ENCODE measurements around the gene SPAG16.
"Not testable (repeated sequence)": the region's sequence is repeated elsewhere in the genome, so short reads cannot be mapped to it uniquely, and the experiment has no call there.

SPAG16 gene

GRCh38 chr2:214019973-214020345, 735.7 kb downstream of the SPAG16 start:
- DNase-seq: no peak

GRCh38 chr2:214029190-214029589, 744.9 kb downstream of the SPAG16 start:
- DNase-seq: no peak

- no peak for DNase-seq
Measured at GRCh38 chr2:214031566-214031965, 747.3 kb downstream of the SPAG16 start.

DNA sequence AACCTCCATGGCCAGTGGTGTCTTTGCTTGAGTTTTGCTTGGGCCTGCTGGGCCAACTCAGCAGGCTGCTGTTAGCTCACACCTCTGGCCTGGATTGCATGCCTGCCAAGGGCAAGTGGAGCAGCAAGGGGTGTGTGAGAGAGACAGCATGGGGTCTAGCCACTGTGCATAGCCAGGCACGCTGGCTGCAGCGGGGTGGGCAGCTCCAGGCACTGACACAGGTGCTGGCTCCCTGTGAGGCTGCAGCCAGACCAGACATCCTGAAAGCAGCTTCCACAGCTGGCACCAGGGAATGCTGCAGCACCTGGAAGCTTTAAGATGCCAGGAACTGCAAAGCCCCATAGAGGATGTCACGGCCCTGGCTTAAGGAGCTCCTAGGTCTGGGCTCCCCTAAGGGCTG, 750.2 kb downstream of the SPAG16 start:
- no peak for DNase-seq

DNA sequence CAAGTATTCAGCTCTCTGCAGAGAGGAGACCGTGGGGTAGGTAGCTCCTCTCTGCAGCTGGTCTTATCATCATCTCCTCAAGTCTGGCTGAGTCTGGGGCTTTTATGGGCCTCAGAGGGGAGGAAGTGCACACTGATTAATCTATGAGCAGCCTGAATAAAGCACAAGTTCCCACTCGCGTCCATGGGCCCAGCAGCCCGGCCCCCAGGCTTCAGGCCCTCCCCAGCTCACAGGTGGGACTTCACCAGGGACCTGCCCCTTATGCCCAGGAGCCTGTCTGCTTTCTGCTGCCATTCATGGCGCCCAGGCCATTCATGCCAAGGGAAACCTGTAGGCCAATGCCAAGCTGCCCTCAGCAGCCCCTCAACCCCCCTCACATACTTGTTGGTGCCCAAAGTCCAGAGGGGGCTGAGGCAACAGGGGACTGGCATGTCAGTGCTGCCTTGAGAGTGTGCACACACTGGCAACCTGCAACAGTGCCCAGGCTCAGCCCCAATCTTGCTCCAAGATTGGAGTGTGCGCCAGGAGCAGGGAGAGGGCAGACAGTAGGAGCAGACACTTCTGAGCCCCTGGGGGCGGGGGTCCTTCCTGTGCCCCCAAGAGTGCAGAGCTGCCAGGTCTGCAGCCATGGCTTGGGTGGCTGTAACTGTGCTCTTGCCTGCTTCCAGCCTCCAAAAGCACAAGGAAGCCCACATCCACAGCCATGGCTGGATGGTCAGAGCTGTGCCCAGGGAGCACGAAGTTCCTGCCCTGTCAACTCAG, 751.0 kb downstream of the SPAG16 start:
- no peak for DNase-seq

GRCh38 chr2:214035921-214036320, 751.7 kb downstream of the SPAG16 start:
- no peak for DNase-seq

DNA sequence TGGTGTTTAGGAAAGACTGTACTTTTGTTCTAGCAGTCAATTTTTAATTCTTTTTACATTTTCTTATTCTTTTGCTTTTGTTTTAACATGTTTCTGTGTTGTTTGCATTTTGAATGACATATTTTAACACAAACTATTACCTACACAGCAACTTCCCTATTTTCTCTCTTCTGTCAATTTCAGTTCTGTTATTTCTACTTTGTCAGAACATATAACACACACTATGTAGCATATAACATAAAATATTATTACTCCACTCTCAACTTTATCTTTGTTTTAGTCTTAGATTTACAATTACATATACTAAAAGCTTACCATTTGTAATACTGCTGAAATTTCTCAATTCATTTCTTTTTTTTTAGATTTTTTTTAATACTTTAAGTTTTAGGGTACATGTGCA, 753.9 kb downstream of the SPAG16 start:
- no peak for DNase-seq

GRCh38 chr2:214050731-214051130, 766.5 kb downstream of the SPAG16 start:
- DNase-seq: no peak

GRCh38 chr2:214051585-214051984, 767.3 kb downstream of the SPAG16 start:
- DNase-seq: no peak

- DNase-seq: no peak
Measured at GRCh38 chr2:214052235-214052634, 768.0 kb downstream of the SPAG16 start.

GRCh38 chr2:214057986-214058385, 773.7 kb downstream of the SPAG16 start:
- no peak for DNase-seq

DNA sequence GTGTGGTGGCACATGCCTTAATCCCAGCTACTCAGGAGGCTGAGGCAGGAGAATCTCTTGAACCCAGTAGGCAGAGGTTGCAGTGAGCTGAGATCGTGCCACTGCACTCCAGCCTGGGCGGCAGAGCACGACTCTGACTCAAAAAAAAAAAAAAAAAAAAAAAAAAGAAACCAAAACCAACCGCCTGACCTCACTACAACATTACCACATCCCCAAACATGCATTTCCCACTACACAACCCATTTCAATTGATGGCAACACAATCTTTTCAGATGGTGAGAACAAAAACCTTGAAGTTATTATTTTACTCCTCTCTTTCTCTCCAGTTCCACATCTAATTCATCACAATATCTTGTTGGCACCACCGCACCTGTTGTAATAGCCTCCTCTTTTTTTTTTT, 778.0 kb downstream of the SPAG16 start:
- not testable (repeated sequence) for DNase-seq

GRCh38 chr2:214064471-214064870, 780.2 kb downstream of the SPAG16 start:
- DNase-seq: no peak

- DNase-seq: no peak
Measured at GRCh38 chr2:214066862-214067261, 782.6 kb downstream of the SPAG16 start.

DNA sequence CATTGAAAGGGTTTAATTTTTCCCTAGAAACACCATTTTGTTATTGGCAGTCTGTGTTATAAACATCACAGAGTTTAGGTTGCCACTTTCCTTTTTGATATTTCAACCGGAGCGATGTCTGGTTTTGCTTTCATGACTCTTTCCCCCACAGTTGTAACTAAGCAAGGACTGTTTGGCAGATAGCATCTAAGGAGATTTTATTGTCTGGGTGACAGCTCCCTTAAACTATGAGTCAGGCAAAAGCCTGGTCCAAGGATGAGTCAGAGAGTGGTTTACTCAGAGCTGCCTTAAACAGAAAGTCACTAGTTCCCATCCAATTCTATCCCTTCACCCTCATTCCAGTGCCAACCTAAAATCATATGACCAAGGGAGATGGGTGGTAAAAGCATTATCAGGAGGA, 785.0 kb downstream of the SPAG16 start:
- DNase-seq: no peak

- no peak for DNase-seq
Measured at GRCh38 chr2:214075456-214075855, 791.2 kb downstream of the SPAG16 start.

GRCh38 chr2:214076527-214076926, 792.3 kb downstream of the SPAG16 start:
- no peak for DNase-seq

GRCh38 chr2:214077727-214078126, 793.5 kb downstream of the SPAG16 start:
- DNase-seq: no peak

DNA sequence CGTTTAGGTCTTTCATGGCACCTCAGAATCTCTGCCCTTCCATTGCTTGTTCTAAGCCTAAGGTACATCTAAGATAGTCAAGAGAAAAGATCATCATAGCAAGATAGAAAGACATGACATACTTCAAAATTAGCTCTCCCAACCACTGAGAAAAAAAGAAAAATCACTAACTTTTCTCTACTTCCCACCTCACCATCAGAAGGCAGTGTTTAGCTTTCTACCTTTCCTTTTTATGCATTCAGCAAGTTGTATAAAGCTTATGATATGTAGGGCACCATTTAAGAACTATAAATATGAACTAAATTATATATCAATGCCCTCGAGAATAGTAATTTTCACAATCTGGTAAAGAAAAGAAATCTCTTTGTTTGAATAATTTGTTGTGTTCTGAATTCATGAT, 794.8 kb downstream of the SPAG16 start:
- DNase-seq: no peak

- peak; percentile 81 for DNase-seq
Measured at GRCh38 chr2:214088536-214088935, 804.3 kb downstream of the SPAG16 start.

- peak; percentile 42 for DNase-seq
Measured at GRCh38 chr2:214096208-214096715, 812.0 kb downstream of the SPAG16 start.

DNA sequence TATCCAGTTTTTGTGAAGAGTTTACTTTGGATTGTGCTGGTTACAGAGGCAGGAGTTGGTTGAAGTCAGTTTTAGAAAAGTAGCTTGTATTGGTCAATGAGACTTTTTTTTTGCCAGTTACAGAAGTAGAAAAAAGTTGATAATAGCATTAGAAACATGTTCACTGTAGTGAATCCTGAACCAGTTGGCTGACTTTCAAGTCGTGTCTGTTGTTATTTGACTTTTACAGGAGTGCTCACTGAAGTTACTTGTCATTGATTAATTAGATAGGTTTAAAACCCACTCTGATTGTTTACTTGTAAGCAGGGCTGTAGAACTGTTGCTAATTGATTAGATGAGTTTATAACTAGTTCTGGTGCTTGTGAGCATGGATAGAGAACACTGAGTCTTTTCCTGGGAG, 814.5 kb downstream of the SPAG16 start:
- DNase-seq: no peak

GRCh38 chr2:214100488-214100887, 816.2 kb downstream of the SPAG16 start:
- DNase-seq: no peak

GRCh38 chr2:214103276-214104001, 819.2 kb downstream of the SPAG16 start:
- peak; percentile 54 for DNase-seq

All from NCI-H2171 (cell line).